Measurements from ENCODE around the gene RER1. TPM values are rescaled to one million over a fixed set of nuclear protein-coding genes. Genes with fewer than 3 reads are reported as not detected.

The RER1 gene
- total RNA-seq, 3 donors from 2014 or later (not counting 1 experiment from before 2014, with no cell fraction given), result 89.2 to 98.9 (median 91.9) TPM

GRCh38 chr1:2348346-2349325 is 43.0 kb upstream of the RER1 start:
- no peaks in the 10 kb centered on the region for H3K4me1 ChIP-seq (ENCODE audit: control insufficient read depth, insufficient read depth, low read length)
- intact Hi-C loops (cut with micrococcal nuclease), result no loop called here
- Mint-ChIP-seq H3K9me3 (no peaks in the 10 kb centered on the region), H3K4me3 (no peak overlapping the region), H3K4me1 (no peaks in the 10 kb centered on the region), H3K27ac (no peak overlapping the region), H3K36me3 (no peaks in the 10 kb centered on the region), H3K27me3 (ENCODE audit: low read depth in 2 of 2) (no peaks in the 10 kb centered on the region)
- DNase-seq (no peak), ATAC-seq (no peak)
- no peak overlapping the region for H3K4me3 ChIP-seq (ENCODE audit: low read length)
- no peaks in the 10 kb centered on the region for H3K9me3 ChIP-seq (ENCODE audit: control insufficient read depth, insufficient read depth, low read length)
- H3K36me3 ChIP-seq (ENCODE audit: control insufficient read depth, insufficient read depth, low read length), result no peaks in the 10 kb centered on the region
- no peak overlapping the region for H3K27ac ChIP-seq (ENCODE audit: low read length)
- no peak for TF ChIP-seq CTCF (IDR thresholded peaks at IDR 0.05)
- H3K27me3 ChIP-seq (ENCODE audit: control insufficient read depth, insufficient read depth, low read length), result no peaks in the 10 kb centered on the region
- 92% methylated on average over 59 of the region's 59 CpGs for WGBS (ENCODE audit: insufficient coverage)

GRCh38 chr1:2349806-2350205 is 41.8 kb upstream of the RER1 start:
- intact Hi-C loops (cut with micrococcal nuclease), result no loop called here
- Mint-ChIP-seq H3K4me3 (no peak overlapping the region), H3K9me3 (no peaks in the 10 kb centered on the region), H3K4me1 (no peaks in the 10 kb centered on the region), H3K27me3 (ENCODE audit: low read depth in 2 of 2) (no peaks in the 10 kb centered on the region), H3K36me3 (no peaks in the 10 kb centered on the region), H3K27ac (no peak overlapping the region)
- H3K4me3 ChIP-seq (ENCODE audit: low read length), result no peak overlapping the region
- no peaks in the 10 kb centered on the region for H3K9me3 ChIP-seq (ENCODE audit: control insufficient read depth, insufficient read depth, low read length)
- TF ChIP-seq CTCF (IDR thresholded peaks at IDR 0.05), result no peak
- DNase-seq, result no peak
- 92% methylated on average over 9 of the region's 9 CpGs for WGBS (ENCODE audit: insufficient coverage)
- H3K4me1 ChIP-seq (ENCODE audit: control insufficient read depth, insufficient read depth, low read length), result no peaks in the 10 kb centered on the region
- H3K27me3 ChIP-seq (ENCODE audit: control insufficient read depth, insufficient read depth, low read length), result no peaks in the 10 kb centered on the region
- no peak for ATAC-seq
- no peaks in the 10 kb centered on the region for H3K36me3 ChIP-seq (ENCODE audit: control insufficient read depth, insufficient read depth, low read length)
- H3K27ac ChIP-seq (ENCODE audit: low read length), result no peak overlapping the region

GRCh38 chr1:2350501-2350900 is 41.1 kb upstream of the RER1 start:
- Mint-ChIP-seq H3K27ac (no peak overlapping the region), H3K4me3 (no peak overlapping the region), H3K9me3 (no peaks in the 10 kb centered on the region), H3K27me3 (ENCODE audit: low read depth in 2 of 2) (no peaks in the 10 kb centered on the region), H3K36me3 (no peaks in the 10 kb centered on the region), H3K4me1 (no peaks in the 10 kb centered on the region)
- Histone ChIP-seq H3K4me1 (ENCODE audit: control insufficient read depth, insufficient read depth, low read length) (no peaks in the 10 kb centered on the region), H3K4me3 (ENCODE audit: low read length) (no peak overlapping the region), H3K9me3 (ENCODE audit: control insufficient read depth, insufficient read depth, low read length) (no peaks in the 10 kb centered on the region), H3K36me3 (ENCODE audit: control insufficient read depth, insufficient read depth, low read length) (no peaks in the 10 kb centered on the region), H3K27ac (ENCODE audit: low read length) (no peak overlapping the region), H3K27me3 (ENCODE audit: control insufficient read depth, insufficient read depth, low read length) (no peaks in the 10 kb centered on the region)
- WGBS (ENCODE audit: insufficient coverage), result 83% methylated on average over 10 of the region's 10 CpGs
- intact Hi-C loops (cut with micrococcal nuclease), result no loop called here
- DNase-seq (no peak), ATAC-seq (no peak)
- TF ChIP-seq CTCF (IDR thresholded peaks at IDR 0.05), result no peak
